ENCODE results near the gene ZNHIT2.
"Not testable (repeated sequence)": the region's sequence is repeated elsewhere in the genome, so short reads cannot be mapped to it uniquely, and the experiment has no call there.

DNA sequence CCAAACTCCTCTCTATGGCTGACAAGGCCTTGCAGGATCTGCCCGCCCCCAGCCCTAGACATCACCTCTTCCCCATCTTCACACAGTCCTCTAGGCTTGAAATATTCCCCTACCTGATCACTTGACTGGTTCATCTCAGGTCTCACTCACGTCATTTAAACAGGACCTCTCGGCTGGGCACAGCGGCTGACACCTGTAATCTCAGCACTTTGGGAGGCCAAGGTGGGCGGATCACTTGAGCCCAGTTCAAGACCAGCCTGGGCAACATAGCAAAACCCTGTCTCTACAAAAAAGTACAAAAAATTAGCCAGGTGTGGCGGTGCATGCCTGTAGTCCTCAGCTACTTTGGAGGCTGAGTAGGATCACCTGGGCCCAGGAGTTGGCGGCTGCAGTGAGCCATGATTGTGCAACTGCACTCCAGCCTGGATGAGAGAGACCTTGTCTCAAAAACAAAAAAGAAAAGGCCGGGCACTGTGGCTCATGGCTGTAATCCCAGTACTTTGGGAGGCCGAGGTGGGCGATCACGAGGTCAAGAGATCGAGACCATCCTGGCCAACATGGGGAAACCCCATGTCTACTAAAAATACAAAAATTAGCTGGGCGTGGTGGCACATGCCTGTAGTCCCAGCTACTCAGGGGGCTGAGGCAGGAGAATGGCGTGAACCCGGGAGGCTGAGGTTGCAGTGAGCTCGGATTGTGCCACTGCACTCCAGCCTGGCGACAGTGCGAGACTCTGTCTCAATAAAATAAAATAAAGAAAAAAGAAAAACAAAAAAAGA is 1.6 kb upstream of the ZNHIT2 start:
- not testable (repeated sequence) for TF ChIP-seq EZH2phosphoT487 (IDR thresholded peaks at IDR 0.05; ENCODE audit: borderline replicate concordance, low read depth, low read length)
- TF ChIP-seq, protein P1, sequence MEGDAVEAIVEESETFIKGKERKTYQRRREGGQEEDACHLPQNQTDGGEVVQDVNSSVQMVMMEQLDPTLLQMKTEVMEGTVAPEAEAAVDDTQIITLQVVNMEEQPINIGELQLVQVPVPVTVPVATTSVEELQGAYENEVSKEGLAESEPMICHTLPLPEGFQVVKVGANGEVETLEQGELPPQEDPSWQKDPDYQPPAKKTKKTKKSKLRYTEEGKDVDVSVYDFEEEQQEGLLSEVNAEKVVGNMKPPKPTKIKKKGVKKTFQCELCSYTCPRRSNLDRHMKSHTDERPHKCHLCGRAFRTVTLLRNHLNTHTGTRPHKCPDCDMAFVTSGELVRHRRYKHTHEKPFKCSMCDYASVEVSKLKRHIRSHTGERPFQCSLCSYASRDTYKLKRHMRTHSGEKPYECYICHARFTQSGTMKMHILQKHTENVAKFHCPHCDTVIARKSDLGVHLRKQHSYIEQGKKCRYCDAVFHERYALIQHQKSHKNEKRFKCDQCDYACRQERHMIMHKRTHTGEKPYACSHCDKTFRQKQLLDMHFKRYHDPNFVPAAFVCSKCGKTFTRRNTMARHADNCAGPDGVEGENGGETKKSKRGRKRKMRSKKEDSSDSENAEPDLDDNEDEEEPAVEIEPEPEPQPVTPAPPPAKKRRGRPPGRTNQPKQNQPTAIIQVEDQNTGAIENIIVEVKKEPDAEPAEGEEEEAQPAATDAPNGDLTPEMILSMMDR (conservative IDR thresholded peaks at IDR 0.05; ENCODE audit: low read length) = not testable (repeated sequence)
